22Rv1 (cell line): ENCODE data around the gene IL10RB.

Experiments
- H3K27ac ChIP-seq: fragments of 450-650 bp; 2 replicates; pipeline ENCODE4 v1.5.1; 2017
- CTCF ChIP-seq: fragments of 450-650 bp; IDR thresholded peaks from 2 replicates; pipeline ENCODE4 v1.5.1; 2017; ENCODE audit warnings: mild to moderate bottlenecking
- ZFX ChIP-seq: fragments of 450-650 bp; IDR thresholded peaks from 2 replicates; pipeline ENCODE4 v1.6.1; 2017; ENCODE audit warnings: antibody characterized with exemption, borderline replicate concordance

The IL10RB gene

GRCh38 chr21:33305344-33305671 is 39.1 kb downstream of the IL10RB start:
- no peak overlapping the region for H3K27ac ChIP-seq
- TF ChIP-seq ZFX, result no peak
- no peak for TF ChIP-seq CTCF

- no peak overlapping the region for H3K27ac ChIP-seq
- TF ChIP-seq ZFX (no peak), CTCF (no peak)
These were observed 39.8 kb downstream of the IL10RB start for GRCh38 chr21:33305938-33306337.

- no peak for TF ChIP-seq ZFX
- no peak overlapping the region for H3K27ac ChIP-seq
These were observed 42.7 kb downstream of the IL10RB start for GRCh38 chr21:33308586-33309490.

GRCh38 chr21:33309778-33310177 is 43.6 kb downstream of the IL10RB start:
- TF ChIP-seq ZFX (no peak), CTCF (no peak)
- H3K27ac ChIP-seq, result no peak overlapping the region

- TF ChIP-seq CTCF (no peak), ZFX (no peak)
- H3K27ac ChIP-seq, result no peak overlapping the region
These were observed 46.0 kb downstream of the IL10RB start for GRCh38 chr21:33312121-33312520.

- no peak for TF ChIP-seq CTCF
- H3K27ac ChIP-seq, result no peak overlapping the region
These were observed 47.0 kb downstream of the IL10RB start for GRCh38 chr21:33313183-33313582.

GRCh38 chr21:33313611-33314010 is 47.4 kb downstream of the IL10RB start:
- no peak overlapping the region for H3K27ac ChIP-seq
- TF ChIP-seq ZFX, result no peak
- TF ChIP-seq CTCF, result no peak

- no peak for TF ChIP-seq ZFX
- H3K27ac ChIP-seq, result no peak overlapping the region
These were observed 47.9 kb downstream of the IL10RB start for GRCh38 chr21:33314111-33314510.
